Astrocyte (in vitro differentiated cells and primary cell): ENCODE measurements around the gene HLA-DQB1. TPM values are rescaled to one million over a fixed set of nuclear protein-coding genes. Genes with fewer than 3 reads are reported as not detected.

ENCODE experiments used
- DNase-seq: peaks from one replicate; pipeline ENCODE4 v3.0.0-alpha.2; 2010; ENCODE audit warnings: low read depth
- FAIRE-seq: peaks from 2 replicates; lab custom pipeline; 2011; peaks lifted over from hg19 to GRCh38; lab: Jason Lieb, UNC
- H2AFZ ChIP-seq: 2 replicates; pipeline ENCODE4 v1.6.0; 2012; ENCODE audit warnings: low read depth, low read length, inconsistent platforms
- H3K27ac ChIP-seq: 2 replicates; pipeline ENCODE4 v1.5.1; 2011; ENCODE audit warnings: low read depth, low read length, inconsistent platforms
- H3K27me3 ChIP-seq: 2 replicates; pipeline ENCODE4 v1.6.0; 2011; ENCODE audit warnings: low read length, inconsistent platforms; ENCODE audit not compliant: insufficient read depth
- H3K36me3 ChIP-seq: 2 replicates; pipeline ENCODE4 v1.5.1; 2011; ENCODE audit warnings: low read length, inconsistent platforms; ENCODE audit not compliant: insufficient read depth
- H3K4me1 ChIP-seq: 2 replicates; pipeline ENCODE4 v1.5.1; 2011; ENCODE audit warnings: low read length, inconsistent platforms; ENCODE audit not compliant: insufficient read depth
- H3K4me2 ChIP-seq: 2 replicates; pipeline ENCODE4 v1.6.0; 2012; ENCODE audit warnings: low read length, inconsistent platforms
- H3K4me3 ChIP-seq: 2 replicates; pipeline ENCODE4 v1.5.1; 2011; ENCODE audit warnings: low read depth, mild to moderate bottlenecking, low read length, inconsistent platforms; ENCODE audit not compliant: insufficient read depth
- H3K79me2 ChIP-seq: 2 replicates; pipeline ENCODE4 v1.6.0; 2012; ENCODE audit warnings: mild to moderate bottlenecking, low read length, inconsistent platforms; ENCODE audit not compliant: insufficient read depth
- H3K9ac ChIP-seq: 2 replicates; pipeline ENCODE4 v1.6.0; 2012; ENCODE audit warnings: mild to moderate bottlenecking, low read length, inconsistent platforms
- H3K9me3 ChIP-seq: 2 replicates; pipeline ENCODE4 v1.5.1; 2012; ENCODE audit warnings: low read depth, mild to moderate bottlenecking, low read length, inconsistent platforms; ENCODE audit not compliant: insufficient read depth
- H4K20me1 ChIP-seq: 2 replicates; pipeline ENCODE4 v1.6.0; 2012; ENCODE audit warnings: low read length, inconsistent platforms; ENCODE audit not compliant: insufficient read depth
- H3K27ac Mint-ChIP-seq: one replicate; pipeline ENCODE4 v1.8.0; 2021; ENCODE audit warnings: mild to moderate bottlenecking, mixed read lengths; ENCODE audit not compliant: unreplicated experiment
- H3K27me3 Mint-ChIP-seq: one replicate; pipeline ENCODE4 v1.8.0; 2021; ENCODE audit warnings: low read depth, mixed read lengths; ENCODE audit not compliant: unreplicated experiment
- H3K36me3 Mint-ChIP-seq: one replicate; pipeline ENCODE4 v1.8.0; 2021; ENCODE audit warnings: low read depth, mixed read lengths; ENCODE audit not compliant: unreplicated experiment
- H3K4me1 Mint-ChIP-seq: one replicate; pipeline ENCODE4 v1.8.0; 2021; ENCODE audit warnings: low read depth, mixed read lengths; ENCODE audit not compliant: unreplicated experiment
- H3K4me3 Mint-ChIP-seq: one replicate; pipeline ENCODE4 v1.8.0; 2021; ENCODE audit warnings: mild to moderate bottlenecking, moderate library complexity, mixed read lengths; ENCODE audit not compliant: unreplicated experiment
- H3K9me3 Mint-ChIP-seq: one replicate; pipeline ENCODE4 v1.8.0; 2021; ENCODE audit warnings: mild to moderate bottlenecking, mixed read lengths; ENCODE audit not compliant: unreplicated experiment
- EZH2 ChIP-seq: IDR thresholded peaks from 2 replicates; pipeline ENCODE4 v1.6.1; 2012; ENCODE audit warnings: mild to moderate bottlenecking, low read length, inconsistent platforms; ENCODE audit not compliant: insufficient read depth
- total RNA-seq: library from RNA; stranded (reverse); gene quantifications from 2 replicates; pipeline ENCODE4 v1.2.1, GENCODE V29; 2021
- TF ChIP-seq, protein P1 (sequence below): IDR thresholded peaks from 2 replicates; pipeline ENCODE4 v1.5.1; 2011; ENCODE audit warnings: low read depth, mild to moderate bottlenecking, inconsistent platforms, low read length, moderate library complexity; ENCODE audit not compliant: insufficient read depth

The HLA-DQB1 gene
- total RNA-seq, 1 donor from 2014 or later: 3.7 TPM

DNA sequence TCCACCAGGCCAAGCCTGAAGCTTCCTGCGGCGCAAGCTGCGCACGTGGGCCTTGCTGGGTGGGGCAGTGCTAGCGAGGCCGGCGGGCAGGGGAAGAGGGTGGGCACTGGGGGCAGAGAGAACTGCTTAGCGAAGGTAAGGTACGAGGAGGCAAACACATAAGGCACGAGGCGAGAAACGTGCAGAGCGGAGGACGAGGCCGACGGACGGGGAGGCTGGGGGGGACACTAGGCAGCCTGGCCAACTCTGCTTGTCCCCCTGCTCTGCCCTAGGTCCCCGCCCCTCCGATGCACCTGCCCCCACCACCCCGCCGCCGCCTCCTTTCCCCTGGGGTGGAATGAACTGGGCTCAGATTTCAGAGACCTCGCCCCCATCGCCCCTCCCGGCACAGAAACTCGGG lies 2.1 kb downstream of the HLA-DQB1 start:
- no peak overlapping the region for H2AFZ ChIP-seq
- no peaks in the 10 kb centered on the region for H4K20me1 ChIP-seq
- DNase-seq (no peak), FAIRE-seq (no peak)
- H3K27me3 Mint-ChIP-seq: peaks cover 42% of the 10 kb centered on the region
- H3K79me2 ChIP-seq: no peaks in the 10 kb centered on the region
- no peak overlapping the region for H3K4me3 ChIP-seq
- H3K4me3 Mint-ChIP-seq: no peak overlapping the region
- H3K9me3 Mint-ChIP-seq: peaks cover 5% of the 10 kb centered on the region
- H3K36me3 Mint-ChIP-seq: no peaks in the 10 kb centered on the region
- H3K27ac Mint-ChIP-seq: no peak overlapping the region
- H3K36me3 ChIP-seq: no peaks in the 10 kb centered on the region
- no peak overlapping the region for H3K4me2 ChIP-seq
- no peaks in the 10 kb centered on the region for H3K27me3 ChIP-seq
- H3K9me3 ChIP-seq: no peaks in the 10 kb centered on the region
- H3K4me1 Mint-ChIP-seq: no peaks in the 10 kb centered on the region
- H3K9ac ChIP-seq: no peak overlapping the region
- H3K4me1 ChIP-seq: no peaks in the 10 kb centered on the region
- no peak overlapping the region for H3K27ac ChIP-seq
- no peak for TF ChIP-seq EZH2
- TF ChIP-seq, protein P1, sequence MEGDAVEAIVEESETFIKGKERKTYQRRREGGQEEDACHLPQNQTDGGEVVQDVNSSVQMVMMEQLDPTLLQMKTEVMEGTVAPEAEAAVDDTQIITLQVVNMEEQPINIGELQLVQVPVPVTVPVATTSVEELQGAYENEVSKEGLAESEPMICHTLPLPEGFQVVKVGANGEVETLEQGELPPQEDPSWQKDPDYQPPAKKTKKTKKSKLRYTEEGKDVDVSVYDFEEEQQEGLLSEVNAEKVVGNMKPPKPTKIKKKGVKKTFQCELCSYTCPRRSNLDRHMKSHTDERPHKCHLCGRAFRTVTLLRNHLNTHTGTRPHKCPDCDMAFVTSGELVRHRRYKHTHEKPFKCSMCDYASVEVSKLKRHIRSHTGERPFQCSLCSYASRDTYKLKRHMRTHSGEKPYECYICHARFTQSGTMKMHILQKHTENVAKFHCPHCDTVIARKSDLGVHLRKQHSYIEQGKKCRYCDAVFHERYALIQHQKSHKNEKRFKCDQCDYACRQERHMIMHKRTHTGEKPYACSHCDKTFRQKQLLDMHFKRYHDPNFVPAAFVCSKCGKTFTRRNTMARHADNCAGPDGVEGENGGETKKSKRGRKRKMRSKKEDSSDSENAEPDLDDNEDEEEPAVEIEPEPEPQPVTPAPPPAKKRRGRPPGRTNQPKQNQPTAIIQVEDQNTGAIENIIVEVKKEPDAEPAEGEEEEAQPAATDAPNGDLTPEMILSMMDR: no peak

DNA sequence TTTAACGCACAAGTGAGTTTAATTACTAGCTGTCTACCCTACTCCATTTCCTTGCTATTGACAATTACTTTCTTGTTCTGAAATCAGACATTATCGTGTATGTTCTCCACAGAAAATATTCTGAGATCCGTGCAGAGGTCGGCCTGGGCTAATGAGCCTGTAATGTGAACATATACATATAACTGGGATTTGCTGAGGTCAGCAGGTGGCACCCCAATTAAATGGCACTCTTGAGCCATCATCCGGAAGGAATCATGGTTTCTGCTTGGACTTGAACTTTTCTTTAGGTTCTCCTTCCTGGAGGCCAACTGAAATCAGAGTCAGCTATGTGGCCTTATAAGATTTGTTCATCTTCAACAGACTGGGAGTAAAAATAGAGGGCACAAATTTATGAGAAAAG lies 3.6 kb downstream of the HLA-DQB1 start:
- Histone ChIP-seq H3K4me2 (no peak overlapping the region), H3K79me2 (no peaks in the 10 kb centered on the region), H3K9me3 (no peaks in the 10 kb centered on the region), H3K27me3 (no peaks in the 10 kb centered on the region), H4K20me1 (no peaks in the 10 kb centered on the region), H3K36me3 (no peaks in the 10 kb centered on the region), H3K9ac (no peak overlapping the region), H3K4me1 (no peaks in the 10 kb centered on the region), H3K4me3 (no peak overlapping the region), H2AFZ (no peak overlapping the region), H3K27ac (no peak overlapping the region)
- TF ChIP-seq, protein P1: no peak
- no peak for TF ChIP-seq EZH2
- DNase-seq (no peak), FAIRE-seq (no peak)
- H3K4me1 Mint-ChIP-seq: no peaks in the 10 kb centered on the region
- no peaks in the 10 kb centered on the region for H3K36me3 Mint-ChIP-seq
- H3K27ac Mint-ChIP-seq: no peak overlapping the region
- H3K9me3 Mint-ChIP-seq: peaks cover 5% of the 10 kb centered on the region
- peaks cover 43% of the 10 kb centered on the region for H3K27me3 Mint-ChIP-seq
- no peak overlapping the region for H3K4me3 Mint-ChIP-seq

DNA sequence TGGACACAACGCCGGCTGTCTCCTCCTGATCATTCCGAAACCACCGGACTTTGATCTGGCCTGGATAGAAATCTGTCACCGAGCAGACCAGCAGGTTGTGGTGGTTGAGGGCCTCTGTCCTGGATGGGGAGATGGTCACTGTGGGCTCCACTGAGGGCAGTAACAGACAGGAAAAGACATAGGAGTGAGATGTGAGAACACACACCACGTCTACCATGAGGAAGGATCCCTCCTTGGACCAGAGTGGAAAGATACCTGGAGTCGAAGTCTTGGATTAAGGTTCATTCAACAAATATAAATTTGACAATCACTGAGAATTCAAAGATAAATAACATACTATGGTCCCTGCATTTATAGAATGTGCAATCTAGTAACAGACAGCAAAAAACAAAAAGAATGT lies 4.4 kb downstream of the HLA-DQB1 start:
- Histone ChIP-seq H3K9me3 (no peaks in the 10 kb centered on the region), H2AFZ (no peak overlapping the region), H3K27ac (no peak overlapping the region), H3K27me3 (no peaks in the 10 kb centered on the region), H3K36me3 (no peaks in the 10 kb centered on the region), H3K4me1 (no peaks in the 10 kb centered on the region), H3K9ac (no peak overlapping the region), H4K20me1 (no peaks in the 10 kb centered on the region), H3K4me3 (no peak overlapping the region), H3K79me2 (no peaks in the 10 kb centered on the region), H3K4me2 (no peak overlapping the region)
- Mint-ChIP-seq H3K27ac (no peak overlapping the region), H3K9me3 (peaks cover 5% of the 10 kb centered on the region), H3K27me3 (peaks cover 43% of the 10 kb centered on the region), H3K4me3 (no peak overlapping the region), H3K4me1 (no peaks in the 10 kb centered on the region), H3K36me3 (no peaks in the 10 kb centered on the region)
- no peak for TF ChIP-seq EZH2
- TF ChIP-seq, protein P1: no peak
- FAIRE-seq: no peak
- DNase-seq: no peak
